A549 (cell line): Measurements from ENCODE around the gene PTCH2.

Experiments
- MYC ChIP-seq: IDR thresholded peaks from 2 replicates; pipeline ENCODE4 v1.6.1; 2012; ENCODE audit warnings: mild to moderate bottlenecking, inconsistent platforms, low read length, improper control_type of control experiment, borderline replicate concordance
- PBX3 ChIP-seq: IDR thresholded peaks from 2 replicates; pipeline ENCODE4 v1.6.1; 2012
- POLR2A ChIP-seq: IDR thresholded peaks from 2 replicates; pipeline ENCODE4 v1.6.1; 2012; ENCODE audit warnings: mild to moderate bottlenecking, low read length
- TF ChIP-seq, protein P1 (sequence below): fragments of >200 bp; sonication (Bioruptor Twin); formaldehyde crosslinking; IDR thresholded peaks from 3 replicates; pipeline ENCODE4 v1.5.1; 2016
- TF ChIP-seq, protein P2 (sequence below): IDR thresholded peaks from 2 replicates; pipeline ENCODE4 v1.6.1; 2012

DNA sequence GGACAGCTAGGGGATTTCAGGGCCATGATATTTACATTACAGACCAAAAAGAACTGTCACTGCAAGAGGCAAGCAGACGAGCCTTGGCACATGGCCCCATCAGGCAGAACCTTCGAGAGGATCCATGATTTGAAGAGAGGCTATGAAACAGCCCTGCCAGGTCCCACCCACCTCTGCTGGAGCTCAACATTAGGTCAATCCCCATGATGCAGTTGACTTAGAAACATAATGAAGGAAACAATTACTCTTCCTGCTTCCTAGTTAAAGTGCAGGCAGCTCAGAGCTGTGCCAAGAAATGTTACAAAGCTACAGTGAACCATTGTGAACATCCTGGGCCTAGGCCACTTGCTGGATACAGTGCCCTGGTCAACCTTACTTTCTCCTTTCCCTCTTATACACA is 41.7 kb upstream of the PTCH2 start:
- TF ChIP-seq POLR2A, result no peak
- TF ChIP-seq, protein P1, sequence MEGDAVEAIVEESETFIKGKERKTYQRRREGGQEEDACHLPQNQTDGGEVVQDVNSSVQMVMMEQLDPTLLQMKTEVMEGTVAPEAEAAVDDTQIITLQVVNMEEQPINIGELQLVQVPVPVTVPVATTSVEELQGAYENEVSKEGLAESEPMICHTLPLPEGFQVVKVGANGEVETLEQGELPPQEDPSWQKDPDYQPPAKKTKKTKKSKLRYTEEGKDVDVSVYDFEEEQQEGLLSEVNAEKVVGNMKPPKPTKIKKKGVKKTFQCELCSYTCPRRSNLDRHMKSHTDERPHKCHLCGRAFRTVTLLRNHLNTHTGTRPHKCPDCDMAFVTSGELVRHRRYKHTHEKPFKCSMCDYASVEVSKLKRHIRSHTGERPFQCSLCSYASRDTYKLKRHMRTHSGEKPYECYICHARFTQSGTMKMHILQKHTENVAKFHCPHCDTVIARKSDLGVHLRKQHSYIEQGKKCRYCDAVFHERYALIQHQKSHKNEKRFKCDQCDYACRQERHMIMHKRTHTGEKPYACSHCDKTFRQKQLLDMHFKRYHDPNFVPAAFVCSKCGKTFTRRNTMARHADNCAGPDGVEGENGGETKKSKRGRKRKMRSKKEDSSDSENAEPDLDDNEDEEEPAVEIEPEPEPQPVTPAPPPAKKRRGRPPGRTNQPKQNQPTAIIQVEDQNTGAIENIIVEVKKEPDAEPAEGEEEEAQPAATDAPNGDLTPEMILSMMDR, result no peak
- TF ChIP-seq MYC, result no peak
- no peak for TF ChIP-seq PBX3
- TF ChIP-seq, protein P2, sequence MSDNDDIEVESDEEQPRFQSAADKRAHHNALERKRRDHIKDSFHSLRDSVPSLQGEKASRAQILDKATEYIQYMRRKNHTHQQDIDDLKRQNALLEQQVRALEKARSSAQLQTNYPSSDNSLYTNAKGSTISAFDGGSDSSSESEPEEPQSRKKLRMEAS, result no peak
